GM19239 (cell line): ENCODE data around the gene RAB43.

Experiments used
- DNase-seq: peaks from one replicate; pipeline ENCODE4 v3.0.0; 2011; ENCODE audit warnings: low spot score; ENCODE audit not compliant: insufficient read length
- FAIRE-seq: peaks from 2 replicates; lab custom pipeline; 2011; peaks lifted over from hg19 to GRCh38; lab: Jason Lieb, UNC

The RAB43 gene

DNA sequence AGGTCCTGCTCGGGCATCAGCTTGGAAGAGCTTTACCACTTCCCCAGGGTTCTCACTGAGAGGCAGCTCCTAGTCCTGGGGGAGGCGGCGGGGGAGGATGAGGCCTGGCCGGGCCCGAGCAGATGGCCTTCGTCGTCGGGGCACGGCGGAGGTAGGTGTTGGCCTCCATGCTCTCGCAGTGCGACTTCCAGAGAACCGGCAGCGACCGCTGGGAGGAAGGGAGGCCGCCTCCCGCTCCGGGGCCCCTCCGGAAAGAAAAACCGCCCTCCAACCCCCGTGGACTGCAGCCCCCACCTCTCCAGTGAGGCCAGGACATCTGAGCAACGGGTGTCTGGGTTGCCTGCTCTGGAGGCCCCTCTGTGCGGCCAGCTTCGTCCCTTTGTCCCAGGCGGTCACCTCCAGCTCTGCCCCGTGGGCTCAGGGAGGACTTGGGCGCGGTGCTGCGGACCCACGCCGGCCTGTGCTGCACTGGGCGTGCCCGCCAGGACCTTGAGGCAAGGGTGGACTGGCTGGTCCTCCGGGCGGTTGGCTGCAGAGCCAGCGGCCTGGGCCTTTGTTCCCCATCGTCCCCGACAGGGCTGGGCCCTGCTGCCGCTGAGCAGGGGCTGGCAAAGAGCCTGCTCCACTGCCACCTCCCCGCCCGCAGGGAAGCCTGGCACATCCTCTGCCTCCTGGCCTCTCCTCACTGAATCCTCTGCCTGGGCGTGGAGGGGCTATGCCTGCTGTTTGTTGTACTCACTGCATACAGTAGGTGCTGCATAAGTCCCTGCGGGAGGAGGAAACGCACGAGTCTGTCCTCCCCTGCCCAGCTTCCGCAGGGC, 74.7 kb downstream of the RAB43 start:
- no peak for DNase-seq
- FAIRE-seq: no peak

- DNase-seq: no peak
- no peak for FAIRE-seq
These were observed 75.4 kb downstream of the RAB43 start for GRCh38 chr3:129046037-129046731.

DNA sequence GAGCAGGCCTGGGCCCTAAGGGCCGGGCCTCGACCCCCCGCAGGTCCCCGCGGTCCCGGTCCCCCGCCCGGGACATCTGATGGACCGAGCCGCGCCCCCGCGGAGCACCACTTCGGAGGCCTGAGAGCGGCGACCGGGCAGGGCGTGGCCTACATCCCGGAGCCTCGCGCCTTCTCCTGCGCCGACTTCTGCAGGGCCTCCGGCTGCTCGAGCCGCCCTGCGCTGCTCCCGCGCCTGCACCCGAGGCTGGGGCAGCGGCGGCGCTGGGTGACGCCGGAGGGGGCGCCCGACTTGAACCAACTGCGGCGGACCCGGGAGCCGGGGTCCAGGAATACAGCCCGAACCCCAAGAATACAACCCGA, 75.9 kb downstream of the RAB43 start:
- FAIRE-seq: no peak

GRCh38 chr3:129040579-129041300, 80.9 kb downstream of the RAB43 start:
- no peak for FAIRE-seq
- no peak for DNase-seq

More for the DNA sequence above, 75.9 kb downstream of the RAB43 start:
- no peak for DNase-seq

- FAIRE-seq: no peak
- DNase-seq: no peak
These were observed 81.6 kb downstream of the RAB43 start for GRCh38 chr3:129040039-129040336.

GRCh38 chr3:129039271-129040038, 82.1 kb downstream of the RAB43 start:
- DNase-seq (no peak), FAIRE-seq (no peak)

DNA sequence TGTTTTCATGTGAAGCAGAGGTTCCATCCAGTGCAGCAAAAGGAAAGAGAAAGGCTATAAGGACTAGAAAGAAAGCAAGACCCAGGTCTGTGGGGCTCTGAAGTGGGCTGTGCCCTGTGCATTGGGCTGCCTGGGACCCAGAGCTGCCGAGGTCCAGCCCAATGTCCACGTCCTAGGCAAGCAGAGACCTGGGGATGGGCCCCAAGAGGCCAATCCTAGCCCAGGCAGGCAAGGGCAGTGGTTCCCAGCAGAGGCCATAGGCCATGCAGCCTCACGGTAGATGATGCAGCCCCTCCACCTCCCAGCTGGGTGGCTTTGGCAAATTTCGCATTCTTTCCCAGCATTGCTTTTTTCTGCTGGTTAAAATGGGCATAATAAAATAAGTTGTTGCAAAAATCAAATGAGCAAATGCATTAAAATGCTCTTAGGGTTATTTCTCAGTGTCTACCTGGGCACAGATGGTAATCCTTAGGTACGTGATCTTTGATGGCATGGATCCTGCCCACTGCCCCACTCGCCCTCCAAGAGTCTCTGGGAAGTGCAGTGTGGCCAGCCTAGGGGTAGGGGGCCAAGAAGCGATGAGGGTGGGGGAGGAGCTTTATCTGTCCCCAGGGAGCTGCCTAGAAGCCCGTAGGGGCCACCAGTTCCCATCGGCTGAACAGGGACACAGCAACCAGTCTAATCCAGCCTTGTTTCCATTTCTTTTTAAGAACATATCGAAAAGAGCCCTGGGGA, 83.3 kb downstream of the RAB43 start:
- FAIRE-seq (no peak), DNase-seq (no peak)
